ENCODE measurements around the gene JMJD8.

Gene JMJD8

DNA sequence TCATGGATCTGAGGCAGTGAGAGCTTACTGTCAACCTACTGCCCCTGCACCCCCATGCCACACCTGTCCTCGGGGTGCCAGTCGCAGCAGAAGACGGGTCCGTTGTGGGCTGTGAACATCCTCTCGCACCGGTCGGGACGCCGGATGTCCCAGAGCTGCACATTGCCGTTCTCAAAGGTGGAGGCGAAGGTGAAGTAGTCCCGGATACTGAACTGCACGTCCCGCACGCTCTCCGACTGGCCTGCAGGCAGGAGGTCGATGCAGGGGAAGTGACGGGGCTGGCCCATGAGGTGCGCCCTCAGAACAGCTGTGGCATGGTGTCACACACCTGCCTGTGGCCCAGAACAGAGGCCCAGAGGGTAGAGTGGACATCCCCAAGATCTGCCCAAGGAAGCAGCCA lies 3.4 kb upstream of the JMJD8 start:
- Histone ChIP-seq H3K27ac (replicated peaks) (no peak overlapping the region), H3K4me3 (replicated peaks; ENCODE audit: insufficient read depth, low read length) (no peak overlapping the region), H3K27me3 (ENCODE audit: insufficient read depth, poor library complexity, severe bottlenecking) (peaks cover 4% of the 10 kb centered on the region)
- no peak for DNase-seq (ENCODE audit: low read depth in 1 of 2, low spot score in 1 of 2)
- no peak for TF ChIP-seq GABPA (IDR thresholded peaks at IDR 0.05; ENCODE audit: low read depth)
- TF ChIP-seq POLR2AphosphoS5 (IDR thresholded peaks at IDR 0.05; ENCODE audit: low read depth): no peak

DNA sequence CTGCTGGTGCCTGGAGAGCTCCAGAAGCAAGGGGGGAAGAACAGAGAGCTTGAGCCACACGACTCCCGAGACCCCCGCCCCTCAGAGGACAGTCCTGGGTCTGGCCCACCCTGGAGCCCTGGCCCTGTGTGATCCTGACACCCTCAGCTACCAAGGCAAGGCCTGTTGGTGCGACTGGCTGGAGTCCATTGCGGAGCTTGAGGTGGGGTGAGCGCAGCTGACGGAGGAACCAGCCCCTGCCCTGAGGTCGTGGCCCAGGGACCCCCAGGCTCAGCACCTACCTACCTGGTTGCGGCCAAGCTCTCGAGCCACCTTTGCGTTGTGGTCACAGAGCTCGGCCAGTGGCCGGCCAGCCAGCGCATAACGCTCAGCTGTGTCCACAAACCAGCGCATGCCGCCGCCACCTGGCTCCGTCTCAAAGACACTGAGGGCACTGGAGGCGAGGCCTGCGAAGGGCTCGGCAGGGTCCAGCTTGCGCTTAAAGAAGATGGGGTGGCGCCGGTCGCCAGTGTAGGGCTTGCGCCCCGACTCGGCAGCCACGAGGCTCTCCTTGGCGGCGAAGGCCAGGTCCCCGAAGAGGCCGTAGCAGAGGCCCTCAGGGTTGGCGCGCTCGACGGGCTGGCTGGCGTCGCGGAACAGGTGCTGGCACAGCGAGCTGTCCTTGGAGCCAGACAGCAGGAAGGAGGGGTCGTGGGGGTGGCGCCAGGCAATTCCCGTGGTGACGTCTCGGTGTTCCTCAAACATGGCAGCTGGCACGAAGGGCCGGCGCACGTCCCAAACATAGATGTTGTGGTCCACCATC lies 2.5 kb upstream of the JMJD8 start:
- TF ChIP-seq, protein P1, sequence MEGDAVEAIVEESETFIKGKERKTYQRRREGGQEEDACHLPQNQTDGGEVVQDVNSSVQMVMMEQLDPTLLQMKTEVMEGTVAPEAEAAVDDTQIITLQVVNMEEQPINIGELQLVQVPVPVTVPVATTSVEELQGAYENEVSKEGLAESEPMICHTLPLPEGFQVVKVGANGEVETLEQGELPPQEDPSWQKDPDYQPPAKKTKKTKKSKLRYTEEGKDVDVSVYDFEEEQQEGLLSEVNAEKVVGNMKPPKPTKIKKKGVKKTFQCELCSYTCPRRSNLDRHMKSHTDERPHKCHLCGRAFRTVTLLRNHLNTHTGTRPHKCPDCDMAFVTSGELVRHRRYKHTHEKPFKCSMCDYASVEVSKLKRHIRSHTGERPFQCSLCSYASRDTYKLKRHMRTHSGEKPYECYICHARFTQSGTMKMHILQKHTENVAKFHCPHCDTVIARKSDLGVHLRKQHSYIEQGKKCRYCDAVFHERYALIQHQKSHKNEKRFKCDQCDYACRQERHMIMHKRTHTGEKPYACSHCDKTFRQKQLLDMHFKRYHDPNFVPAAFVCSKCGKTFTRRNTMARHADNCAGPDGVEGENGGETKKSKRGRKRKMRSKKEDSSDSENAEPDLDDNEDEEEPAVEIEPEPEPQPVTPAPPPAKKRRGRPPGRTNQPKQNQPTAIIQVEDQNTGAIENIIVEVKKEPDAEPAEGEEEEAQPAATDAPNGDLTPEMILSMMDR (IDR thresholded peaks at IDR 0.05; ENCODE audit: insufficient read depth, low read length): no peak
- TF ChIP-seq SPI1 (IDR thresholded peaks at IDR 0.05; ENCODE audit: borderline replicate concordance, low read depth) (no peak), POLR2AphosphoS5 (IDR thresholded peaks at IDR 0.05; ENCODE audit: low read depth) (no peak), GABPA (IDR thresholded peaks at IDR 0.05; ENCODE audit: low read depth) (no peak)
- TF ChIP-seq, protein P2, sequence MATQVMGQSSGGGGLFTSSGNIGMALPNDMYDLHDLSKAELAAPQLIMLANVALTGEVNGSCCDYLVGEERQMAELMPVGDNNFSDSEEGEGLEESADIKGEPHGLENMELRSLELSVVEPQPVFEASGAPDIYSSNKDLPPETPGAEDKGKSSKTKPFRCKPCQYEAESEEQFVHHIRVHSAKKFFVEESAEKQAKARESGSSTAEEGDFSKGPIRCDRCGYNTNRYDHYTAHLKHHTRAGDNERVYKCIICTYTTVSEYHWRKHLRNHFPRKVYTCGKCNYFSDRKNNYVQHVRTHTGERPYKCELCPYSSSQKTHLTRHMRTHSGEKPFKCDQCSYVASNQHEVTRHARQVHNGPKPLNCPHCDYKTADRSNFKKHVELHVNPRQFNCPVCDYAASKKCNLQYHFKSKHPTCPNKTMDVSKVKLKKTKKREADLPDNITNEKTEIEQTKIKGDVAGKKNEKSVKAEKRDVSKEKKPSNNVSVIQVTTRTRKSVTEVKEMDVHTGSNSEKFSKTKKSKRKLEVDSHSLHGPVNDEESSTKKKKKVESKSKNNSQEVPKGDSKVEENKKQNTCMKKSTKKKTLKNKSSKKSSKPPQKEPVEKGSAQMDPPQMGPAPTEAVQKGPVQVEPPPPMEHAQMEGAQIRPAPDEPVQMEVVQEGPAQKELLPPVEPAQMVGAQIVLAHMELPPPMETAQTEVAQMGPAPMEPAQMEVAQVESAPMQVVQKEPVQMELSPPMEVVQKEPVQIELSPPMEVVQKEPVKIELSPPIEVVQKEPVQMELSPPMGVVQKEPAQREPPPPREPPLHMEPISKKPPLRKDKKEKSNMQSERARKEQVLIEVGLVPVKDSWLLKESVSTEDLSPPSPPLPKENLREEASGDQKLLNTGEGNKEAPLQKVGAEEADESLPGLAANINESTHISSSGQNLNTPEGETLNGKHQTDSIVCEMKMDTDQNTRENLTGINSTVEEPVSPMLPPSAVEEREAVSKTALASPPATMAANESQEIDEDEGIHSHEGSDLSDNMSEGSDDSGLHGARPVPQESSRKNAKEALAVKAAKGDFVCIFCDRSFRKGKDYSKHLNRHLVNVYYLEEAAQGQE (IDR thresholded peaks at IDR 0.05; ENCODE audit: insufficient replicate concordance, low read depth): no peak

DNA sequence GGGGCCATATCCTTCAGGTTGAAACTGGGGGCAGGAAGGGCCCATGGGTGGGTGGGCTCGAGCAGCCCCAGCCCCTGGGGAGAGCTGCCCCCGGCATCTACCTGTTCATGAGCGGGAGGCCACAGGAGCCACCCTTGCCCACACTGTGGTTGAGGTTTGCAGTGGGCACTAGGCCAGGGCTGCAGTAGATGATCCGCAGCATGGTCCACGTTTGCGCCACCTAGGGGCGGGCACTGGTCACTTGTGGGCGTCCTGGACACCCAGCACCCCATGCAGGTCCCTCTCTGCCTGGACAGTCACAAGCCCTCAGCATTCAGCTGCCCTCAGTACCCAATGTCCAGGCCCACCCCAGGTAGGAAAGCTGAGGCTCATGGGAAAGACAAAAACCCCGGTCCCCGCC lies 1.8 kb upstream of the JMJD8 start:
- Histone ChIP-seq H3K27me3 (ENCODE audit: insufficient read depth, poor library complexity, severe bottlenecking) (no peaks in the 10 kb centered on the region), H3K4me3 (replicated peaks; ENCODE audit: insufficient read depth, low read length) (peak overlapping the region; percentile 47), H3K27ac (replicated peaks) (peak overlapping the region; percentile 96)
- TF ChIP-seq, protein P2 (IDR thresholded peaks at IDR 0.05; ENCODE audit: insufficient replicate concordance, low read depth): no peak
- peak; percentile 34; the same call in 1 of the 2 replicates for TF ChIP-seq POLR2AphosphoS5 (IDR thresholded peaks at IDR 0.05; ENCODE audit: low read depth)
- TF ChIP-seq, protein P1 (IDR thresholded peaks at IDR 0.05; ENCODE audit: insufficient read depth, low read length): peak; percentile 75
- peak in 1 of 2 experiments; percentile 71 for DNase-seq (ENCODE audit: low read depth in 1 of 2, low spot score in 1 of 2)

More for the DNA sequence above, 2.5 kb upstream of the JMJD8 start:
- Histone ChIP-seq H3K4me3 (replicated peaks; ENCODE audit: insufficient read depth, low read length) (no peak overlapping the region), H3K27me3 (ENCODE audit: insufficient read depth, poor library complexity, severe bottlenecking) (no peaks in the 10 kb centered on the region), H3K27ac (replicated peaks) (no peak overlapping the region)
- DNase-seq (ENCODE audit: low read depth in 1 of 2, low spot score in 1 of 2): no peak

DNA sequence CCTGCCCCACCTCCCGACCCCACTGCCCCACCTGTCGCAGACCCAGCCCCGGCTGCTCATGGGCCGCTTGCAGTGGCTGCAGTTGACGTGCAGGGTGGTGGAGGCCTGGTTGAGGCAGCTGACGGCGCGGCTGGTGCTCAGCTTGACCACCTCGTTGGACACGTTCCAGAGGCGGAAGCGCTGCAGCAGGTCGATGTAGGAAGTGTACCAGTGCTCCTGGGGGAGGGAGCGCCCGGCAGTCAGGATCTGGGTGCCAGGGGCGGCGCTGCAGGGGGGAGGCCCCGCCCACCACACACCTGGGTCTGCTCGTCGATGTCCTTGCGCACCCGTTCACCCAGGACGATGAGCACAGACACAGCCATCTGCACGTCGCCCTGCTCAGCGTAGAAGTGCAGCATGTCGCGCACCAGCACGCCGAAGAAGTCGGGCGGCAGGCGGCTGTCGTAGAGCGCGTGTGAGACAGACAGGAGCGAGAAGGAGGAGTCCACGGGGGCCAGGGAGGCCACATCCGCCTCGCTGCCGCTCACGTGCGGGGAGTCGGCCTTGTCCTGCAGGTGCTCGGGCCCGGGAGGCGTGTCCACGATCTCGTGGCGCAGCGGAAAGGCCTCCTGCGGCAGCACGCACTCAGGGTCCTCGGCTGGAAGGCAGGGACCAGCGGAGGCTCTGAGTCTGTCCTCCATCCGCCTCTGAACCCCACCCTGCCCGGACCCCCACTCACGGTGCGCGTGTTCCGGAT lies 995 bp upstream of the JMJD8 start:
- peak; percentile 90 to 94 for DNase-seq (ENCODE audit: low read depth in 1 of 2, low spot score in 1 of 2)

More for the DNA sequence above, 995 bp upstream of the JMJD8 start:
- Histone ChIP-seq H3K27me3 (ENCODE audit: insufficient read depth, poor library complexity, severe bottlenecking) (no peaks in the 10 kb centered on the region), H3K27ac (replicated peaks) (peak overlapping the region; percentile 96), H3K4me3 (replicated peaks; ENCODE audit: insufficient read depth, low read length) (peak overlapping the region; percentile 47)
- TF ChIP-seq POLR2AphosphoS5 (IDR thresholded peaks at IDR 0.05; ENCODE audit: low read depth) (peak; percentile 81), SPI1 (IDR thresholded peaks at IDR 0.05; ENCODE audit: borderline replicate concordance, low read depth) (peak; percentile 32; the same call in 1 of the 2 replicates), GABPA (IDR thresholded peaks at IDR 0.05; ENCODE audit: low read depth) (no peak)
- TF ChIP-seq, protein P2 (IDR thresholded peaks at IDR 0.05; ENCODE audit: insufficient replicate concordance, low read depth): no peak
- TF ChIP-seq, protein P1 (IDR thresholded peaks at IDR 0.05; ENCODE audit: insufficient read depth, low read length): no peak
